OCI-LY3 (cell line): Measurements from ENCODE around the gene MAML2.

Experiments
- H2AFZ ChIP-seq: fragments of 200-600, 300-600 bp; shearing (Covaris generic); 2 replicates; pipeline ENCODE4 v1.6.0; 2014; ENCODE audit warnings: antibody characterized with exemption, low read depth, low read length
- H3K27ac ChIP-seq: fragments of 200-600, 300-600 bp; sonication (generic); 2 replicates; pipeline ENCODE4 v1.5.1; 2014; ENCODE audit warnings: mild to moderate bottlenecking, low read length, moderate library complexity, mixed read lengths
- H3K27me3 ChIP-seq: fragments of 200-600, 300-600 bp; sonication (generic); 2 replicates; pipeline ENCODE4 v1.6.1; 2014; ENCODE audit warnings: low read depth, low read length, mixed read lengths
- H3K36me3 ChIP-seq: fragments of 200-600, 300-600 bp; sonication (generic); replicated peaks from 2 replicates; pipeline ENCODE3; 2014; ENCODE audit warnings: low read depth, low read length, mixed read lengths
- H3K4me1 ChIP-seq: fragments of 300-600, 200-600 bp; sonication (generic); 2 replicates; pipeline ENCODE4 v1.6.1; 2014; ENCODE audit warnings: low read length, mixed read lengths
- H3K4me2 ChIP-seq: fragments of 200-600, 300-600 bp; sonication (generic); 2 replicates; pipeline ENCODE4 v1.6.1; 2014; ENCODE audit warnings: low read length, mixed read lengths
- H3K4me3 ChIP-seq: fragments of 300-600, 200-600 bp; sonication (generic); 2 replicates; pipeline ENCODE4 v1.5.1; 2014; ENCODE audit warnings: antibody characterized with exemption, mild to moderate bottlenecking, low read length, moderate library complexity
- H3K79me2 ChIP-seq: fragments of 300-600, 200-600 bp; shearing (Covaris generic); 2 replicates; pipeline ENCODE4 v1.6.1; 2014; ENCODE audit warnings: mild to moderate bottlenecking, low read length, mixed read lengths
- H3K9ac ChIP-seq: fragments of 300-600, 200-600 bp; shearing (Covaris generic); 2 replicates; pipeline ENCODE4 v1.6.0; 2014; ENCODE audit warnings: mild to moderate bottlenecking, low read length, moderate library complexity
- H3K9me3 ChIP-seq: fragments of 200-600, 300-600 bp; shearing (Covaris generic); 2 replicates; pipeline ENCODE4 v1.6.1; 2014; ENCODE audit warnings: low read length, mixed read lengths; ENCODE audit not compliant: insufficient read depth
- H4K20me1 ChIP-seq: fragments of 200-600, 300-600 bp; sonication (generic); 2 replicates; pipeline ENCODE4 v1.6.1; 2016; ENCODE audit warnings: low read length, mixed read lengths; ENCODE audit not compliant: insufficient read depth
- EZH2phosphoT487 ChIP-seq: fragments of 200-600 bp; shearing (Covaris generic); IDR thresholded peaks from 2 replicates; pipeline ENCODE4 v1.6.1; 2018; ENCODE audit warnings: antibody characterized with exemption, mixed run types, low read depth
- TF ChIP-seq, protein P1 (sequence below): fragments of 200-600, 300-600 bp; sonication (generic); IDR thresholded peaks from 2 replicates; pipeline ENCODE4 v1.5.1; 2014; ENCODE audit warnings: antibody characterized with exemption, low read length, low read depth

The MAML2 gene

GRCh38 chr11:96310236-96310635, 32.8 kb downstream of the MAML2 start:
- Histone ChIP-seq H3K4me3 (no peak overlapping the region), H3K4me1 (no peaks in the 10 kb centered on the region), H3K9ac (no peak overlapping the region), H3K9me3 (no peaks in the 10 kb centered on the region), H3K27ac (no peak overlapping the region), H3K4me2 (no peak overlapping the region), H3K36me3 (no peaks in the 10 kb centered on the region), H2AFZ (no peak overlapping the region), H4K20me1 (no peaks in the 10 kb centered on the region), H3K79me2 (no peaks in the 10 kb centered on the region), H3K27me3 (no peaks in the 10 kb centered on the region)
- TF ChIP-seq, protein P1, sequence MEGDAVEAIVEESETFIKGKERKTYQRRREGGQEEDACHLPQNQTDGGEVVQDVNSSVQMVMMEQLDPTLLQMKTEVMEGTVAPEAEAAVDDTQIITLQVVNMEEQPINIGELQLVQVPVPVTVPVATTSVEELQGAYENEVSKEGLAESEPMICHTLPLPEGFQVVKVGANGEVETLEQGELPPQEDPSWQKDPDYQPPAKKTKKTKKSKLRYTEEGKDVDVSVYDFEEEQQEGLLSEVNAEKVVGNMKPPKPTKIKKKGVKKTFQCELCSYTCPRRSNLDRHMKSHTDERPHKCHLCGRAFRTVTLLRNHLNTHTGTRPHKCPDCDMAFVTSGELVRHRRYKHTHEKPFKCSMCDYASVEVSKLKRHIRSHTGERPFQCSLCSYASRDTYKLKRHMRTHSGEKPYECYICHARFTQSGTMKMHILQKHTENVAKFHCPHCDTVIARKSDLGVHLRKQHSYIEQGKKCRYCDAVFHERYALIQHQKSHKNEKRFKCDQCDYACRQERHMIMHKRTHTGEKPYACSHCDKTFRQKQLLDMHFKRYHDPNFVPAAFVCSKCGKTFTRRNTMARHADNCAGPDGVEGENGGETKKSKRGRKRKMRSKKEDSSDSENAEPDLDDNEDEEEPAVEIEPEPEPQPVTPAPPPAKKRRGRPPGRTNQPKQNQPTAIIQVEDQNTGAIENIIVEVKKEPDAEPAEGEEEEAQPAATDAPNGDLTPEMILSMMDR, result no peak
- no peak for TF ChIP-seq EZH2phosphoT487

DNA sequence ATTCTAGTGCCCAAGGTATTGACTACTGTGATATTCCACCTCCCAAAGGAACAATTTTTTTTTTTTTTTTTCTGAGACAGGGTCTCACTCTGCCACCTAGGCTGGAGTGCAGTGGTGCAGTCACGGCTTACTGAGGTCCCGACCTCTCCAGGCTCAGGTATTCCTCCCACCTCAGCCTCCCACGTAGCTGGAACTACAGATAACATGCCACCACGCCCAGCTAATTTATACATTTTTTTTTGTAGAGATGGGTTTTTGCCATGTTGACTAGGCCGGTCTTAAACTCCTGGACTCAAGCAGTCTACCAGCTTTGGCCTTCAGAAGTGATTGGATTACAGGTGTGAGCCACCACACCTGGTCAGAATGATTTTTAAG, 33.4 kb downstream of the MAML2 start:
- no peaks in the 10 kb centered on the region for H3K36me3 ChIP-seq
- H3K9me3 ChIP-seq, result no peaks in the 10 kb centered on the region
- H3K4me2 ChIP-seq, result no peak overlapping the region
- no peak for TF ChIP-seq EZH2phosphoT487
- TF ChIP-seq, protein P1, result no peak
- no peak overlapping the region for H2AFZ ChIP-seq
- no peaks in the 10 kb centered on the region for H4K20me1 ChIP-seq
- H3K4me1 ChIP-seq, result no peaks in the 10 kb centered on the region
- H3K4me3 ChIP-seq, result no peak overlapping the region
- H3K79me2 ChIP-seq, result no peaks in the 10 kb centered on the region
- no peak overlapping the region for H3K9ac ChIP-seq
- no peak overlapping the region for H3K27ac ChIP-seq
- H3K27me3 ChIP-seq, result no peaks in the 10 kb centered on the region

GRCh38 chr11:96309016-96309642, 33.9 kb downstream of the MAML2 start:
- H3K27ac ChIP-seq, result no peak overlapping the region
- H3K79me2 ChIP-seq, result 0 out of 2 replicates have a peak, but pooled peaks cover 2% of the 10 kb centered on the region
- no peaks in the 10 kb centered on the region for H3K4me1 ChIP-seq

GRCh38 chr11:96307776-96308140, 35.2 kb downstream of the MAML2 start:
- no peak overlapping the region for H3K4me2 ChIP-seq
- H3K9ac ChIP-seq, result no peak overlapping the region
- no peak overlapping the region for H3K4me3 ChIP-seq
- H3K36me3 ChIP-seq, result no peaks in the 10 kb centered on the region
- no peak overlapping the region for H2AFZ ChIP-seq
- H3K4me1 ChIP-seq, result no peaks in the 10 kb centered on the region
- H3K27me3 ChIP-seq, result no peaks in the 10 kb centered on the region
- 0 out of 2 replicates have a peak, but pooled peaks cover 3% of the 10 kb centered on the region for H3K79me2 ChIP-seq
- no peak for TF ChIP-seq EZH2phosphoT487
- TF ChIP-seq, protein P1, result no peak
- H3K9me3 ChIP-seq, result no peaks in the 10 kb centered on the region
- no peaks in the 10 kb centered on the region for H4K20me1 ChIP-seq
- H3K27ac ChIP-seq, result no peak overlapping the region

More at GRCh38 chr11:96309016-96309642, 33.9 kb downstream of the MAML2 start:
- H3K4me3 ChIP-seq, result no peak overlapping the region
- H3K9me3 ChIP-seq, result no peaks in the 10 kb centered on the region
- H3K9ac ChIP-seq, result no peak overlapping the region
- no peak overlapping the region for H2AFZ ChIP-seq
- H3K27me3 ChIP-seq, result no peaks in the 10 kb centered on the region
- TF ChIP-seq, protein P1, result no peak
- TF ChIP-seq EZH2phosphoT487, result no peak
- H4K20me1 ChIP-seq, result no peaks in the 10 kb centered on the region
- H3K4me2 ChIP-seq, result no peak overlapping the region
- H3K36me3 ChIP-seq, result no peaks in the 10 kb centered on the region
